Psoas muscle (tissue), 8 donors: Measurements from ENCODE around the gene MRPL53. TPM values are rescaled to one million over a fixed set of nuclear protein-coding genes. Genes with fewer than 3 reads are reported as not detected.
"Not testable (repeated sequence)": the region's sequence is repeated elsewhere in the genome, so short reads cannot be mapped to it uniquely, and the experiment has no call there.

Experiments
- ATAC-seq, 4 donors: fragments of 200-7000 bp; cut with Tn5 transposase; one replicate each; pipeline ENCODE4 v1.9.1; 2020; ENCODE audit warnings: moderate library complexity in 3 of 4, mild to moderate bottlenecking in 2 of 4
- DNase-seq, 2 donors: peaks; one replicate each; pipeline ENCODE4 v3.0.0-alpha.2; 2020
- H3K27ac ChIP-seq: fragments of 200-600 bp; one replicate; pipeline ENCODE4 v1.8.0; 2022
- H3K27me3 ChIP-seq, 3 donors: fragments of 200-600 bp in 1 of 3; one replicate each; pipeline versions ENCODE4 v1.6.1 to v1.8.0; 2013 to 2022; ENCODE audit warnings: low read length in 2 of 3, mild to moderate bottlenecking in 2 of 3, moderate library complexity in 1 of 3; ENCODE audit not compliant: insufficient read depth in 3 of 3
- H3K36me3 ChIP-seq, 2 donors: fragments of 200-600 bp in 1 of 2; one replicate each; pipeline versions ENCODE4 v1.6.1 to v1.8.0; 2013 to 2022; ENCODE audit warnings: low read depth in 1 of 2, mild to moderate bottlenecking in 1 of 2, moderate library complexity in 1 of 2; ENCODE audit not compliant: insufficient read depth in 1 of 2
- H3K4me1 ChIP-seq: fragments of 200-600 bp; one replicate; pipeline ENCODE4 v1.8.0; 2022
- H3K4me3 ChIP-seq: fragments of 200-600 bp; one replicate; pipeline ENCODE4 v1.8.0; 2022; ENCODE audit warnings: mild to moderate bottlenecking
- H3K9me3 ChIP-seq: fragments of 200-600 bp; one replicate; pipeline ENCODE4 v1.8.0; 2022
- WGBS, 3 donors: extraction: QIAGEN DNeasy Blood & Tissue Kit; methylation state at CpG; one replicate each; pipeline versions ENCODE4 v1.1.6 to v1.1.7; 2013; 5-methylcytosine and 5-hydroxymethylcytosine counted together
- intact Hi-C, 2 donors: fragments of 100-400 bp; cut with DNase I; formaldehyde crosslinking; loops; one replicate each; pipeline versions ENCODE4 v1.11.0 to v1.14.2; 2022
- polyA plus RNA-seq, 3 donors: library from polyadenylated mRNA; stranded (reverse); fragments of 200-250 nt; gene quantifications; one replicate each; pipeline ENCODE4 v1.2.3, GENCODE V29; 2013
- total RNA-seq, 4 donors: library from RNA; stranded (reverse); fragmentation: NEBNext Ultra II Directional in 2 of 4; extraction: Animal tissue kit (Norgen Biotek cat#: 25700) in 2 of 4; gene quantifications; one replicate each; pipeline versions ENCODE4 v1.2.1 to v1.2.4, GENCODE V29; 2021 to 2023
- TF ChIP-seq, protein P1 (sequence below): fragments of 200-600 bp; IDR thresholded peaks from one replicate; pipeline ENCODE4 v1.8.0; 2022; ENCODE audit warnings: antibody characterized with exemption
- donor health status: healthy with polysubstance abuse.
- donor health status: DM: no; HTN: no; CAD: no; lungs with moderate emphysema.
- donor health status: Bipolar disorder and iron deficiency.
- donor health status: healthy.
- donor health status: DM: yes; HTN: yes; CAD: no.
- donor health status: DM: no; HTN: no; CAD: no.
- donor health status: DM: no; HTN: no; CAD: no.
- donor health status: DM: yes; HTN: yes; CAD: no.

Gene MRPL53
- total and polyA plus RNA-seq, 7 donors = 63.7 to 157 (median 118) TPM

DNA sequence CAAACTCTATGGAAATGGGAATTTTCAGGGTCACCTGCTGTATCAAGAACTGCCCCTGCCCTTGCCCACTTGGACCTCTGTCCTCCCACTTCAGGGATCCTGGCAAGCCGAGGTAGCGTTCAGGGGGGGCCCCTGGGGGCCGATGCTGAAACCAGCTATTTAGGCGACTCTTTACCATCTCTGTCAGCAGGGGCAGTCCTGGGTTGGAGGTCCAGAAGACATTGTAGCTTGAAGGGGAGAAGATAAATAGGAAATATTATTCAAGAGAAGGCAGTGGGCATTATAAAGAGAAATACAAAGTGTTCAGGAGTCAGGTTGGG, 9.7 kb downstream of the MRPL53 start:
- DNase-seq (no peak), ATAC-seq (no peak)
- Histone ChIP-seq H3K4me1 (peaks cover 22% of the 10 kb centered on the region), H3K4me3 (no peak overlapping the region), H3K9me3 (no peaks in the 10 kb centered on the region), H3K36me3 (peaks cover 3 to 26% of the 10 kb centered on the region in 2 donors), H3K27ac (no peak overlapping the region), H3K27me3 (no peaks in the 10 kb centered on the region)
- TF ChIP-seq, protein P1, sequence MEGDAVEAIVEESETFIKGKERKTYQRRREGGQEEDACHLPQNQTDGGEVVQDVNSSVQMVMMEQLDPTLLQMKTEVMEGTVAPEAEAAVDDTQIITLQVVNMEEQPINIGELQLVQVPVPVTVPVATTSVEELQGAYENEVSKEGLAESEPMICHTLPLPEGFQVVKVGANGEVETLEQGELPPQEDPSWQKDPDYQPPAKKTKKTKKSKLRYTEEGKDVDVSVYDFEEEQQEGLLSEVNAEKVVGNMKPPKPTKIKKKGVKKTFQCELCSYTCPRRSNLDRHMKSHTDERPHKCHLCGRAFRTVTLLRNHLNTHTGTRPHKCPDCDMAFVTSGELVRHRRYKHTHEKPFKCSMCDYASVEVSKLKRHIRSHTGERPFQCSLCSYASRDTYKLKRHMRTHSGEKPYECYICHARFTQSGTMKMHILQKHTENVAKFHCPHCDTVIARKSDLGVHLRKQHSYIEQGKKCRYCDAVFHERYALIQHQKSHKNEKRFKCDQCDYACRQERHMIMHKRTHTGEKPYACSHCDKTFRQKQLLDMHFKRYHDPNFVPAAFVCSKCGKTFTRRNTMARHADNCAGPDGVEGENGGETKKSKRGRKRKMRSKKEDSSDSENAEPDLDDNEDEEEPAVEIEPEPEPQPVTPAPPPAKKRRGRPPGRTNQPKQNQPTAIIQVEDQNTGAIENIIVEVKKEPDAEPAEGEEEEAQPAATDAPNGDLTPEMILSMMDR = no peak
- WGBS, 3 donors = 71 to 83% (median 76%) methylated on average over 4 of the region's 4 CpGs
- intact Hi-C loops = loop anchor here in 1 of 2 donors (10.0 kb wide), 1 partner anchor 728 kb away; the partner anchor contains the start of gene TPRKB

DNA sequence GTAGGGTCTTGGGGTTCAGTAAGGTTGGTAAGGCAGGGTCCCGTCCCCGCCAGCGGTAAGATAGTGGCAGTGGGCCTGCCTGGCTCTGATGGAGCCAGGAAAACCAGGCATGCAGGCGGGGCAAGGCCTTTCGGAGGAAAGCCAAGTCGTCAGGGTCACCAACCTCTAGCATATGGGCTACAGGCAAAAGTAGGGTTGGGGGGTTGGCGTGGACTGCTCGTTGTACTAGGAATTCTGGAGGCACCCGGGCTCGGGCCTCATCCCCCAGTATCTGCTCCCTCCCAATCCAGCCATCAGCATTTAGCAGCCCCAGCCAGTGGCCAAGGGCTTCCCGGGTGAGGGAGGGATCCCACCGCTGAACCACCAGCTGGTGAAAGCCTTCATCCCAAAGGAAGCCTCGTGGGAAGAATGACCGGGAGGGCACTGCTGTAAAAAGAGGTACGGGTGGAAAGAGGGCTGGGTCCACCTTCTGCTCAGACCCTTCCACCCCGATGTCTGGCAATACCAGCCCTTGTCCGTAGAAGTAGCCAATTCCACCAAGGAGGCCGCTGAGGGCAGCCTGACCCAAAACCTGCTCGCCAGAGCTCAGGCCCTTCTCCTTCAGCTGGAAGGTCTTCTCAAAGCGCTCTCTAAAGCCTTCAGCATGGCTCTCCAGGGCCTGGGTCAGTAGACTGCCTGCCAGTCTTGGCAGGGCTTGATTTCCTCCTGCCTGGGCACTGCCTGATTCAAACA, 10.3 kb downstream of the MRPL53 start:
- Histone ChIP-seq H3K27me3 (no peaks in the 10 kb centered on the region), H3K4me3 (no peak overlapping the region), H3K27ac (no peak overlapping the region), H3K9me3 (no peaks in the 10 kb centered on the region), H3K36me3 (peaks cover 3 to 26% of the 10 kb centered on the region in 2 donors), H3K4me1 (peaks cover 23% of the 10 kb centered on the region)
- no peak for DNase-seq
- intact Hi-C loops = loop anchor here in 1 of 2 donors (10.0 kb wide), 1 partner anchor 727 kb away; the partner anchor contains the start of gene TPRKB
- ATAC-seq = no peak
- TF ChIP-seq, protein P1 = no peak
- 79 to 85% (median 81%) methylated on average over 20 of the region's 20 CpGs for WGBS, 3 donors

DNA sequence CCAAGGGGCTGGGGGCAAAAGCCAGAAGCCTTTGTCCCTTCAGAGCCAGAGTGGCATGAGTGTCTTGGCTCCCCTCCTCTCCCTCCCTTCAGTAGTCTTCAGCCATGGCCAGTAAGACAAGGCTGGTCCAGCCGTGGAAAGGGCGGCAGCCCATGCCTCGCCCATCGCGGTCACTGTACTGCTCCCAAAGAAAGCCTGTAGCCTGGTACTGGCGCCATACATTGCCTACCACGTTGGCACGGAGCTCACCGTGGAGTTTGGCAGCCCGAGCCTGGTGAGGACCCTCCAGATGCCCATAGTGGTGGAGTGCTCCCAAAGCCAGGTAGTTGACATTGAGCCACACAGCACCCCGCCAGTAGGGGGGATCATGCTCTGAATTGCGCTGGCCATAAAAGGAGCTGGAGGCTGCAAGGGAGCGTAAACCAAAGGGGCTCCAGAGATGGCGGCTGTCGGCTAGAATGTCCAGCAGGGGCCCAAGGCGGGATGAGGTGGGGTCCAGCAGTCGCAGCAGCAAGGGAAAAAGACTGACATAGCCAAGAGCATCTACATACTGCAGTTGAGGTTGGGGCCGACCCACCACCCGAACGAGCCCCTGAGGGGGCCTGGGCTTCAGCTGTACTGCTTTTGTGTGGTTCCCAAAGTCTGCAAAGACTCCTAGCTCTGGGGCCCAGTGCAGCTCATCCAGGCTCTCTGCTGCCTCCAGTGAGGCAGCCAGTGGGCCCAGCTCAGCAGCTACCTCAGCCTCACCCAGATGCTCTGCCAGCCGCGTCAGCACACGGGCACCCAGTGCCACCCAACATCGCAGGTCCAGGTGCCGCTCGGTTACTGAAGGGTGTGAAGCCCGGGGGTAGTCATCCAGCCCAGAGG, 11.1 kb downstream of the MRPL53 start:
- Histone ChIP-seq H3K4me1 (peaks cover 31% of the 10 kb centered on the region), H3K36me3 (peaks cover 3 to 32% of the 10 kb centered on the region in 2 donors), H3K9me3 (no peaks in the 10 kb centered on the region), H3K4me3 (no peak overlapping the region), H3K27ac (no peak overlapping the region), H3K27me3 (no peaks in the 10 kb centered on the region)
- intact Hi-C loops = loop anchor here in 1 of 2 donors (10.0 kb wide), 1 partner anchor 727 kb away; the partner anchor contains the start of gene TPRKB
- TF ChIP-seq, protein P1 = no peak
- WGBS, 3 donors = 81 to 87% (median 85%) methylated on average over 27 of the region's 27 CpGs
- DNase-seq (no peak), ATAC-seq (no peak)

DNA sequence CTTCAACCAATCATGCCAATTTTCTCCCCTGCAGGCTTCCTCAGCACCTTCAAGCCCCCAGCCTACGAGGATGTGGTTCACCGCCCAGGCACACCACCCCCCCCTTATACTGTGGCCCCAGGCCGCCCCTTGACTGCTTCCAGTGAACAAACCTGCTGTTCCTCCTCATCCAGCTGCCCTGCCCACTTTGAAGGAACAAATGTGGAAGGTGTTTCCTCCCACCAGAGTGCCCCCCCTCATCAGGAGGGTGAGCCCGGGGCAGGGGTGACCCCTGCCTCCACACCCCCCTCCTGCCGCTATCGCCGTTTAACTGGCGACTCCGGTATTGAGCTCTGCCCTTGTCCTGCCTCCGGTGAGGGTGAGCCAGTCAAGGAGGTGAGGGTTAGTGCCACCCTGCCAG, 12.3 kb downstream of the MRPL53 start:
- H3K27ac ChIP-seq, H3K9me3 ChIP-seq, ATAC-seq, H3K27me3 ChIP-seq, H3K4me3 ChIP-seq: not testable (repeated sequence)
- 74 to 78% (median 76%) methylated on average over 10 of the region's 10 CpGs for WGBS, 3 donors
- intact Hi-C loops = loop anchor here in 1 of 2 donors (10.0 kb wide), 1 partner anchor 725 kb away; the partner anchor contains the start of gene TPRKB
- Histone ChIP-seq H3K36me3 (peaks cover 3 to 38% of the 10 kb centered on the region in 2 donors), H3K4me1 (peaks cover 35% of the 10 kb centered on the region)
- peak in 1 of 2 donors; percentile 49 for DNase-seq

DNA sequence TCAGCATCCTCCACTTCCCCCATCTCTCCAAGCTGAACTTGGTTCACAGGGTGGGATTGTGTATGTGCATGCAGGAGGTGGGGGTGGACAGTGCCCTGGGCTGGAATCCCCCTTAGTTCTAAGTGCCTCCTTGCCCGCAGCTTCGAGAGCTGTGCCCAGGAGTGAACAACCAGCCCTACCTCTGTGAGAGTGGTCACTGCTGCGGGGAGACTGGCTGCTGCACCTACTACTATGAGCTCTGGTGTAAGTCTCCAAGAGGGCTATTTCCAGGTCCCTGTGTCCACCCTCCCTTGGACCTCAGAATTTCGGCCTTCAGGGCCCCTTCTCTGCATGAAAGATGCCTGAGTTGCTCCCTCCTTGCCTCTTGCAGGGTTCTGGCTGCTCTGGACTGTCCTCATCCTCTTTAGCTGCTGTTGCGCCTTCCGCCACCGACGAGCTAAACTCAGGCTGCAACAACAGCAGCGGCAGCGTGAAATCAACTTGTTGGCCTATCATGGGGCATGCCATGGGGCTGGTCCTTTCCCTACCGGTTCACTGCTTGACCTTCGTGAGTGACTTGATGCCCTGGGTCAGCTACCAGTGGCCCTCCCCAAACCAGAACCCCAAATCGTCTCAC, 12.9 kb downstream of the MRPL53 start:
- WGBS, 3 donors = 62 to 73% (median 64%) methylated on average over 12 to 13 of the region's 13 CpGs
- H3K27ac ChIP-seq, H3K27me3 ChIP-seq, H3K9me3 ChIP-seq, ATAC-seq: not testable (repeated sequence)
- DNase-seq = peak in 1 of 2 donors; percentile 40
- Histone ChIP-seq H3K4me3 (peak overlapping the region; percentile 86), H3K36me3 (peaks cover 3 to 38% of the 10 kb centered on the region in 2 donors), H3K4me1 (peaks cover 35% of the 10 kb centered on the region)
- intact Hi-C loops = loop anchor here in 1 of 2 donors (10.0 kb wide), 1 partner anchor 725 kb away; the partner anchor contains the start of gene TPRKB
